ENCODE measurements around the gene RFTN1. TPM values are rescaled to one million over a fixed set of nuclear protein-coding genes. Genes with fewer than 3 reads are reported as not detected.

RFTN1 gene
- total and polyA plus RNA-seq, 9 of the 15 experiments (the other 6 are each of a cell fraction or from before 2014, with no cell fraction given) = 0.08 to 0.51 (median 0.11) TPM; not detected in 6

DNA sequence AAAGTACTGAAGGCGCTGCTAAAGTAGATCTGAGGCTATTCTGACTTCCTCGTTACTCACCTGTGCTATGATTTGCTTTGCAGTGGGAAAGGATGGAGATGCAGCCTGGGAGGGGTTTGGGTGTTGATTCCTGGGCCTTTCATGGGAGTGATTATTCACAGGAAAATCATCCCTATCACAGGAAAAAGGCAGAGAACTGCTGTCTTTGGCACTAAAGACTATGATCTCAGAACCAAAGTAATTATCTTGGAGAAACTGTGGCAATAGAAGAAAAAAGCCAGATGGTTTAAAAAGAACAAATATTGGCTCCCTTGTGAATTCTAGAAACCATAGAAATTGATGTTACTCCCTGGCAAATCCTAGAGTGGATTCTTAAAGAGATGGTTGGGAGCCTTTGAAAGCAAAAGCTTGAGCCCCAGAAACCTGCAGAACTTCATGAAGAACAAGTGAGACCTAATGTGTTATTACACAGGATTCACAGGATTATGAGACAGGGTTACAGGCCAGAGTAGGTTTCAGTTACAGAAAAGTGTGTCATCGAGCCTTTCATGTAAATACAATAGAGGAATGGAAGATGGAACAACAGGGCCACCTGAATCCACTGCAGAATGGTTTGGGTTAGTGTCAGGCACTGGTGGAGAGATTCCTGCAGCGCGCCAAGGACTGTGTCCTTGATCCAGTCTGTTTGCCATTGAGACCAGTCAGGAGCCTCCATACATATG is 162.7 kb downstream of the RFTN1 start:
- no peak overlapping the region for H3K9ac ChIP-seq (ENCODE audit: insufficient read depth in 1 of 2, low read depth in 2 of 2, low read length in 2 of 2)
- no peaks in the 10 kb centered on the region for H3K9me3 ChIP-seq (replicated peaks; ENCODE audit: control insufficient read depth, insufficient read depth, low read depth, low read length)
- TF ChIP-seq ZNF253 (CRISPR knock-in tag; conservative IDR thresholded peaks at IDR 0.05) = no peak
- no peak for TF ChIP-seq HDAC3 (IDR thresholded peaks at IDR 0.05; ENCODE audit: borderline replicate concordance, partially characterized antibody)
- no peak for TF ChIP-seq CREB1 (IDR thresholded peaks at IDR 0.05)
- TF ChIP-seq CREB1 (CRISPR knock-in tag; IDR thresholded peaks at IDR 0.05) = no peak
- no peak for TF ChIP-seq ZNF507 (tag; conservative IDR thresholded peaks at IDR 0.05)
- TF ChIP-seq ELF4 (CRISPR knock-in tag; IDR thresholded peaks at IDR 0.05) = no peak
- no peak for TF ChIP-seq MEF2D (tag; conservative IDR thresholded peaks at IDR 0.05; ENCODE audit: low read depth)
- no peak for TF ChIP-seq ATF1 (CRISPR knock-in tag; IDR thresholded peaks at IDR 0.05)
- TF ChIP-seq ATF1 (tag; IDR thresholded peaks at IDR 0.05) = no peak
- TF ChIP-seq SPI1 (IDR thresholded peaks at IDR 0.05; ENCODE audit: borderline replicate concordance, low read depth, low read length) = no peak
- no peak for TF ChIP-seq E2F3 (CRISPR knock-in tag; IDR thresholded peaks at IDR 0.05)
- TF ChIP-seq ZNF695 (CRISPR knock-in tag; IDR thresholded peaks at IDR 0.05) = no peak
- no peak for TF ChIP-seq GABPB1 (CRISPR knock-in tag; IDR thresholded peaks at IDR 0.05)
- TF ChIP-seq ZNF561 (CRISPR knock-in tag; conservative IDR thresholded peaks at IDR 0.05) = no peak
- TF ChIP-seq ZNF316 (IDR thresholded peaks at IDR 0.05) = no peak
- TF ChIP-seq THRAP3 (IDR thresholded peaks at IDR 0.05; ENCODE audit: borderline replicate concordance) = no peak
- intact Hi-C loops (cut with micrococcal nuclease) (no loop called here), in situ Hi-C loops (cut with MboI) (no loop called here)
- no peak for ATAC-seq
- H3K4me2 ChIP-seq (ENCODE audit: insufficient read depth, low read length) = no peak overlapping the region
- WGBS (ENCODE audit: insufficient coverage, low coverage, missing lambda C conversion rate) = 89% methylated on average over 5 of the region's 5 CpGs
- DNase-seq (ENCODE audit: extremely low read depth in 1 of 4, low spot score in 3 of 4) = no peak
- H3K4me1 ChIP-seq (replicated peaks in 1 of 2; ENCODE audit: control insufficient read depth in 2 of 2, insufficient read depth in 2 of 2, low read length in 2 of 2) = 0 out of 5 replicates have a peak, but pooled peaks cover 0 to 5% of the 10 kb centered on the region in 2 experiments
- H3K27me3 ChIP-seq (ENCODE audit: control insufficient read depth in 2 of 2, insufficient read depth in 2 of 2, low read length in 2 of 2) = no peaks in the 10 kb centered on the region
- H4K20me1 ChIP-seq (replicated peaks; ENCODE audit: control insufficient read depth, insufficient read depth, low read length) = no peaks in the 10 kb centered on the region
- H3K4me3 ChIP-seq = no peak overlapping the region
- no TSS peak for BruUV-seq (replicated peaks)
- no peak overlapping the region for H2AFZ ChIP-seq (ENCODE audit: low read depth, low read length)
- H3K79me2 ChIP-seq (ENCODE audit: control insufficient read depth, insufficient read depth, low read length) = no peaks in the 10 kb centered on the region
- no peak for FAIRE-seq
- CTCF ChIA-PET (ENCODE audit: low intra/inter-chr PET ratio) = no interaction called here
- POLR2A ChIA-PET = interaction anchor here (0.9 kb wide), 1 partner anchor 11 kb away, joined by 5 read pairs; no protein-coding TSS in a partner anchor
- H3K9me1 ChIP-seq (ENCODE audit: control insufficient read depth, insufficient read depth, low read length) = no peaks in the 10 kb centered on the region
- H3K27ac ChIP-seq (ENCODE audit: extremely low read depth, low read depth, low read length) = no peak overlapping the region
- peaks cover 17% of the 10 kb centered on the region; the same call in 1 of the 3 replicates for H3K36me3 ChIP-seq (ENCODE audit: control insufficient read depth, insufficient read depth, low read length)
